MM.1S (cell line): ENCODE data around the gene IGFBP5.

Experiments
- EZH2 ChIP-seq: fragments of 300-600 bp; sonication (generic); optimal IDR thresholded peaks from 2 replicates; pipeline ENCODE3; 2017; ENCODE audit warnings: low read depth, mild to moderate bottlenecking, antibody characterized with exemption, low read length, mixed read lengths
- EZH2phosphoT487 ChIP-seq: fragments of 300-600 bp; sonication (generic); IDR thresholded peaks from 2 replicates; pipeline ENCODE4 v1.6.1; 2018; ENCODE audit warnings: antibody characterized with exemption, low read length
- TF ChIP-seq, protein P1 (sequence below): fragments of 300-600 bp; sonication (generic); IDR thresholded peaks from 2 replicates; pipeline ENCODE4 v1.5.1; 2016; ENCODE audit warnings: antibody characterized with exemption, low read length, mixed read lengths

DNA sequence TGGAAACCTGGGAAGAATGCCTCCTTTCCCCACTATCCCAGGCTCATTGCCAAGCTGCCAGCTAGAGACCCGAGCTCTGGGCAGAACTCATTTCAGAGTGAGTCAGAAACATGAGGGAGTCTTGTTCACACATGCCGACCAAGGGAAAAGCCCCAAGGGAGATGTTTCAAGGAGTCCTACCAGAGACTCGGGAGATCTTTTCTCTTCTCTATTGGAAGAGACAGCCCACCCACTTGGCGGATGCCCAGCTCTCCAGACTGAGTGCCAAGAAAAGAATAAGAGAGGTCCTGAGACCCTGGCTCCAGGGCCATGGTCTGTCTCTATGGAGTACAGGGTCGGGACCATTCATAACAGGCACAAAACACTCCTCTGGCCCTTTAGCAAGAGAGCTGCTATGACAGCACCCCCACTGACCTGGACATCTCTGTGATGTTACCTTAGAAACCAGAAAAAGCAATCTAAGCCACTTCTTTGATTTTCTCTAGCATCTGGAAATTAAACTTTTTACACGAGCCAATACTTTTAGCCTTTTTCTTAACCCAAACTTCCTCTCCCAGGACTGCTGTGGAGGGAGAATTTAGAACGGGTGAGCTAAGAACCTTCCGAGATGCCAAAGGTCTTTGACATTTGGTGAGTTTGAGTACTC, 18.5 kb upstream of the IGFBP5 start:
- TF ChIP-seq, protein P1, sequence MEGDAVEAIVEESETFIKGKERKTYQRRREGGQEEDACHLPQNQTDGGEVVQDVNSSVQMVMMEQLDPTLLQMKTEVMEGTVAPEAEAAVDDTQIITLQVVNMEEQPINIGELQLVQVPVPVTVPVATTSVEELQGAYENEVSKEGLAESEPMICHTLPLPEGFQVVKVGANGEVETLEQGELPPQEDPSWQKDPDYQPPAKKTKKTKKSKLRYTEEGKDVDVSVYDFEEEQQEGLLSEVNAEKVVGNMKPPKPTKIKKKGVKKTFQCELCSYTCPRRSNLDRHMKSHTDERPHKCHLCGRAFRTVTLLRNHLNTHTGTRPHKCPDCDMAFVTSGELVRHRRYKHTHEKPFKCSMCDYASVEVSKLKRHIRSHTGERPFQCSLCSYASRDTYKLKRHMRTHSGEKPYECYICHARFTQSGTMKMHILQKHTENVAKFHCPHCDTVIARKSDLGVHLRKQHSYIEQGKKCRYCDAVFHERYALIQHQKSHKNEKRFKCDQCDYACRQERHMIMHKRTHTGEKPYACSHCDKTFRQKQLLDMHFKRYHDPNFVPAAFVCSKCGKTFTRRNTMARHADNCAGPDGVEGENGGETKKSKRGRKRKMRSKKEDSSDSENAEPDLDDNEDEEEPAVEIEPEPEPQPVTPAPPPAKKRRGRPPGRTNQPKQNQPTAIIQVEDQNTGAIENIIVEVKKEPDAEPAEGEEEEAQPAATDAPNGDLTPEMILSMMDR: no peak
- TF ChIP-seq EZH2 (no peak), EZH2phosphoT487 (no peak)
